ENCODE results near the gene C16orf96.

- TF ChIP-seq CTCF (CRISPR knock-in tag; IDR thresholded peaks at IDR 0.05), result no peak
- no peak for TF ChIP-seq YY1 (IDR thresholded peaks at IDR 0.05; ENCODE audit: insufficient read depth, insufficient replicate concordance, low read depth, low read length)
- TF ChIP-seq MAFG (CRISPR knock-in tag; IDR thresholded peaks at IDR 0.05), result no peak
- TF ChIP-seq FOXK2 (IDR thresholded peaks at IDR 0.05), result no peak
- no peak for TF ChIP-seq PATZ1 (CRISPR knock-in tag; IDR thresholded peaks at IDR 0.05)
- TF ChIP-seq FOXM1 (CRISPR knock-in tag; IDR thresholded peaks at IDR 0.05), result no peak
- TF ChIP-seq MXD4 (CRISPR knock-in tag; IDR thresholded peaks at IDR 0.05), result no peak
- TF ChIP-seq SP2 (CRISPR knock-in tag; IDR thresholded peaks at IDR 0.05), result no peak
- TF ChIP-seq ZNF276 (CRISPR knock-in tag; IDR thresholded peaks at IDR 0.05; ENCODE audit: low read depth), result no peak
- TF ChIP-seq NFE2L2 (IDR thresholded peaks at IDR 0.05; ENCODE audit: low read length), result no peak
- no peak for TF ChIP-seq SETDB1 (CRISPR knock-in tag; IDR thresholded peaks at IDR 0.05; ENCODE audit: borderline replicate concordance)
- TF ChIP-seq BRF2 (CRISPR knock-in tag; IDR thresholded peaks at IDR 0.05), result no peak
Measured at GRCh38 chr16:4564661-4565267, 8.6 kb downstream of the C16orf96 start.

All from HepG2 (cell line).